GM11168 (cell line): ENCODE data around the gene IGBP1.
"Not testable (repeated sequence)": the region's sequence is repeated elsewhere in the genome, so short reads cannot be mapped to it uniquely, and the experiment has no call there.

Experiments
- in situ Hi-C: fragments of 300-500 bp; cut with MboI; formaldehyde crosslinking; loops from one replicate; pipeline ENCODE4 v1.12.0; 2022; ENCODE audit warnings: low sequenced_read_pairs; ENCODE audit not compliant: unreplicated experiment

The IGBP1 gene

GRCh38 chrX:70133303-70134115 is at the start of gene IGBP1:
TSS of gene IGBP1 (plus strand) at chrX:70133447. CDS start at chrX:70133948, 501 bp downstream.
- in situ Hi-C loops = no loop called here

- in situ Hi-C loops = no loop called here
Measured at GRCh38 chrX:70084592-70085240, 48.5 kb upstream of the IGBP1 start.

GRCh38 chrX:70087857-70088630 is 45.2 kb upstream of the IGBP1 start:
- in situ Hi-C loops = no loop called here

GRCh38 chrX:70088751-70089150 is 44.5 kb upstream of the IGBP1 start:
- in situ Hi-C loops = no loop called here

- in situ Hi-C loops = no loop called here
Measured at GRCh38 chrX:70089604-70090297, 43.5 kb upstream of the IGBP1 start.

DNA sequence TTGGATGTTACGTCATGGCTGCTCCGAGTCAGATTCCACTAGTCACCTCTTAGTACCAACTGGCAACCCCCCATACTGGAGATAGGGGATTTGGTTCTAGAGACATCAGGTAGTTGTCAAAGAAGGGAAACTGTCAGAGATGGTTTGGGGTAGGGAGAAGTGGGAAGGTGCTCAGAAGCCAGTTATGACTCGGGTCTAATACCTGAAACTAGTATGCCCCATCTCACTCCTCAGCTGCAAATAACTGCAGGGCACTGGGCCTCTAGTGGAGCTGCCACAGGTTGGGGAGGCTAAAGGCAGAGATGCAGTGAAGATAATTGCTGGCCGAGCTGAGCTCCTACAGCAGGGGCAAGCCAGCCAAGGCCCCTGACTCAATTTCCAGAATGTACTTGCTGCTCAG is 41.0 kb upstream of the IGBP1 start:
- in situ Hi-C loops = no loop called here

DNA sequence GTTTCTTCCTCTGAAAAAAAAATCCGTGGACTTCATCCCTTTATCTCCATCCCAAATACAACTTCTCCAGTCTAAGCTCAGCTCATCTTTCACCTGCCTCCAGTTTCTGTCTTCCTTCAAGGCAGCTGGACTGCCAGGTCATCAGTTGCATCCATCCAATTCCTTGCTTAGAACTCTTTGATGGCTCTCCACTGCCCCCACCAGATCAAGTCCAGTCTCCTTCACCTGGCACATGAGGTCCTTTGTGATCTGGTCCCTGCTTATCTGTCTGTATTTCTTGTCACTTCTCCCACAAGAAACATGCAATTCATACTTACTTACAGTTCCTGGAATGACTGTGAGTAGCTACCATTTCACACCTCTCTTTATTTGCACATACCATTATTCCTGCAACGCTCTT is 37.2 kb upstream of the IGBP1 start:
- in situ Hi-C loops = no loop called here

DNA sequence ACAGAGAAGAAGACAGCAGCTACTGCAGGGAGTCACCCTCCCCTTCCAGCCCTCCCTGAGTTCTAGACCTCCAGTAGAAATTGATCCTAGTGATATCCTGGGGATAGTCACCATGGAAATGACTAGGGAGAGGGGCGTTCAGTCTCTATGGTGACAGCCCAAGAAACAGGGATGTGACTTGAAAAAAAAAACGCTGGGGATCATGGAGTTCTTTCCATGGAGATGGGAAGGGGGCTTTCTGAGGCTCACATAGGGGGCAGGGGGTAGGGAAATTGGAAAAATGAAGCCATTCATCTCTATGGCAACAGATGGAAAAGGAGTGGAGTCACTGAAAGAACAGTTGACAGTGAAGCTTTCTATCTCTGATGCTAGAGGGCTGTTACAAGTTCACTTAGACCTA is 28.0 kb upstream of the IGBP1 start:
- in situ Hi-C loops = no loop called here

DNA sequence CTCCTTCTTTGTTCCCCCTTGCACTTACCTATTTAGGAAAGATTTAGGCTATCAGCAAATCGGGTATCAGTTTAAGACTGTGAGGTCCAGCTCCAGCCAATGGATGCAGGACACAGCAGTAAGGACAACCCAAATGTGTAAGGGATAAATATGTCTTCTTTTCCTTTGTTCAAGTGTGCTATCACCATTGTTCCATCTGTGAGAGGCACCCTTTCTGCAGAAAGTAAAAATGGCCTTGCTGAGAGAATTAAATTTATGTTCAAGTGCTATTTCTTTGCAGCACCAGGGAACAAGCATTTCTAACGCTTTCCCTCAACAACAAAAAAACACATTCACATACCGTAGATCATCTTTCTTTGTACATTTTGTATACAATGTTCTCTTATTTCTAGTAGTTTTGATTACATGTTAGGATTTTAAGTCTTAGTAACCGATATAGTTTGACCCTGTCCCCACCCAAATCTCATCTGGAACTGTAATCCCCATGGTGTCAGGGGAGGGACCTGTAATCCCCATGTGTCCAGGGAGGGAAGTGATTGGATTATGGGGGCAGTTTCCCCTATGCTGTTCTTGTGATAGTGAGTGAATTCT is 21.7 kb upstream of the IGBP1 start:
- in situ Hi-C loops = not testable (repeated sequence)

DNA sequence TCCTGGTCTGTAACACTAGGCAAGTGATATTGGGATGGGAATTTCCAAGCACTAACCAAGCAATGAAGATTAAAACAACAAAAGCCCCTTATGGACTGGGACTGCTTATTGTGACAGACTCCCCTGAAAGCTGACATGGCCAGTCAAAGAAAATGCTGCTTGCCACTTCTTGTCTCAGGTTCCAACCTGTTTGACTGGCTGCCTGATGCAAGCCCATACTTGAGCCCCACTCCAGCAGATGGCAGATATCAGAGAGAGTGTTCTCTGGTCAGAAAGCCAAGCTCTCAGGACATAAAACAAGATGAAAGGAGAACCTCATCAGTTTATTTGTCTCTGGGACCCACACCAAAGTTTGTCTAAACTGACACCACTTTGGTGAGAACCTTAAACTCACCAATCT is 15.5 kb upstream of the IGBP1 start:
- in situ Hi-C loops = no loop called here

DNA sequence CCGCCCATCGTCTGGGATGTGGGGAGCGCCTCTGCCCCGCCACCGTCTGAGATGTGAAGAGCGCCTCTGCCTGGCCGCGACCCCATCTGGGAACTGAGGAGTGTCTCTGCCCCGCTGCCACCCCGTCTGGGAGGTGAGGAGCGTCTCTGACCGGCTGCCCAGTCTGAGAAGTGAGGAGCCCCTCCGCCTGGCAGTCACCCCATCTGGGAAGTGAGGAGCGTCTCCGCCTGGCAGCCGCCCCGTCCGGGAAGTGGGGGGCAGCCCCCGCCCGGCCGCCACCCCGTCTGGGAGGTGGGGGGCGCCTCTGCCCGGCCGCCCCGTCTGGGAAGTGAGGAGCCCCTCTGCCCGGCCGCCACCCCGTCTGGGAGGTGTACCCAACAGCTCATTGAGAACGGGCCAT is 10.2 kb upstream of the IGBP1 start:
- in situ Hi-C loops = not testable (repeated sequence)

GRCh38 chrX:70124678-70125077 is 8.6 kb upstream of the IGBP1 start:
- in situ Hi-C loops = no loop called here

DNA sequence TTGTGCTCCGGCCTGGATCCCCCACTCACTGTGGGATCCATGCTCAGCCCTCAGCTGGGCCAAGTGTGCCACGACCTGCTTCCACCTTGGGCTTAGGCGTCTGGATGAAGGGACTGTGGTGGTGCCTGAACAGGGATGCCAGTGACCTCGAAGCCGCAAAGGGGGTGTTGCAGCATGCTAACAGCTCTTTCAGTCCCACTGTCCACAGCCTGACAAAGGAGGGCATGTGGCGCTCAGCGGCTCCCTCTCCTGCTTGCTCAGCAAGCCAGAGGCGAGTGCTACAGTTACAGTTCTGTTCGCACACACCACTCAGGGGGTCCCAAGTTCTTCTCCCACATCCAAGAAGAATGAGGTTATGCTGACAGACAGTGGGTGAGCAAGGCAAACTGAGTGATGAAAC is 5.2 kb upstream of the IGBP1 start:
- in situ Hi-C loops = no loop called here

DNA sequence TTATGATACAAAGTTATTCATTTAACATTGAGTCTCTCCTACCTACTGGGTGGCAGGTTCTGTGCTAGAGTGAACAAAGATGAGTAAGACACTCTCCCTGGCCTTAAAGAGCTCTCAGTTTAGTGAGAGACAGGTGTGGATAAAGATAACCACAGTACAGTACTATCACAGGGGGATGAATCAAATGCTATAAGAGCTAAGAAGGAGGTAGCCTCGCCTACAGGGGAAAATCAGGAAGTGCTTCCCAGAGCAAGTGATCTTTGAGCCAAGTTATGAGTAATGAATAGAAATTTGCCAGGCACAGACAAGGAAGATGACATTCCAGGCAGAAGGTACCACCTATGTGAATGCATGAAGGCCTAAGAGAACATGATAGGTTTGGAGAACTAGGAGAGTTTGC is 3.4 kb upstream of the IGBP1 start:
- in situ Hi-C loops = no loop called here

DNA sequence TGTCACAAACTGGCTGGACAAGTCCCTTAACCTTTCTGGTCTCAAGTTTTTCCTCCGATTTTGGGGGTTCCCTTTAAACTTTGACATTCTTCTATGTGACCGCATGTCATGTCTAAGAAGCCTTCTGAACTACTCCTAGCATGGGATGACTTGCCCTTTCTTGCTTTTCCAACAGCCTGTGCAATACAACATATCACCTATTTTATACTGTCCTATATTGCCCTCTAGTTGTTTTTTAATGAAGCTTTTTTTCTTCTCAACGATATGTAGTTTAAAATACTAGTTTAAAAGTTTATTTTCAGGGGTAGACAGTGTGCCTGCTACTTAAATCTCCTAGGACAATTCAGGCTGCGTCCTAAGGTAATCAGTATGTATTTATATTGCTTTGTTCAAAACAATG is 1.0 kb upstream of the IGBP1 start:
- in situ Hi-C loops = no loop called here

DNA sequence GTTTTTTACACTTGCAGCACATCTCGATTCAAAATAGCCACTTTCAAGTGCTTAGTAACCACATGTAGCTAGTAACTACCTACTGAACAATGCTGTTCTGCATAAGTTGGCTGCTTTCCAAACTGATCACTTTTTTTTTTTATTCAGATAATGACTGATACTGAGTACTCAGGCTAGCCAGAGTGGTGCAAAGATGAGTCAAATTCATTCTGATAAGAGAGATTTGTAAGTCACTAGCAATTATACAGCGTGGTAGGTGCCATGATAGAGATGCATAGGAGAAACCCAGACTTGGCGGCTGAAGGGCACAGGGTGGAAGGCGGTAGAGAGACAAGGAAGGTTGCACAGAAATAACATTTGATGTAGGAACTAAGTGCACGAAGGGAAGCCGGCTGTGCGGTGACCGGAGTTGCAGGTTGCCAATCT is 357 bp upstream of the IGBP1 start:
- in situ Hi-C loops = no loop called here

GRCh38 chrX:70134116-70134477 is 850 bp downstream of the IGBP1 start:
- in situ Hi-C loops = no loop called here

- in situ Hi-C loops = no loop called here
Measured at GRCh38 chrX:70138622-70139021, 5.4 kb downstream of the IGBP1 start.

GRCh38 chrX:70139736-70140135 is 6.5 kb downstream of the IGBP1 start:
- in situ Hi-C loops = no loop called here

DNA sequence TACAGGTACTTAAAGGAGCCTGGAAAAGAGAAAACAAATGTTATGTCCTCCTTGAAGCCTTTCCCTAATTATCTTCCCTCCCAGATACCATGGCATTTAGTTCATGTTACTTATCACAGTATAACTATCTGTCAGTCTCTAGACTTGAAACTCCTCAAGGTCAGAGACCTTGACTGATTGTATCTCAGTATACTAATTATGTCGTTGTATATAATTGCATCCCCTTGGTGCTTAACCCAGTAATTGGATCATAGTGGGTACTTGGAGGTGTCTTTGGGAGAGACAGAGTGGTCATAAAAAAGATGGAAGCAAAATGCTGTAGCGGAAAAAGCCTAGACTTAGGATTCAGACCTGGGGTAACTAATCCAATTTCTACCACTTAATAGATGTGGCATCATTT is 8.1 kb downstream of the IGBP1 start:
- in situ Hi-C loops = no loop called here
